Measurements from ENCODE around the gene CFAP410. TPM values are rescaled to one million over a fixed set of nuclear protein-coding genes. Genes with fewer than 3 reads are reported as not detected.
"Not testable (repeated sequence)": the region's sequence is repeated elsewhere in the genome, so short reads cannot be mapped to it uniquely, and the experiment has no call there.

Gene CFAP410
- polyA plus RNA-seq, 10 donors, result 10.5 to 20.6 (median 15.3) TPM

DNA sequence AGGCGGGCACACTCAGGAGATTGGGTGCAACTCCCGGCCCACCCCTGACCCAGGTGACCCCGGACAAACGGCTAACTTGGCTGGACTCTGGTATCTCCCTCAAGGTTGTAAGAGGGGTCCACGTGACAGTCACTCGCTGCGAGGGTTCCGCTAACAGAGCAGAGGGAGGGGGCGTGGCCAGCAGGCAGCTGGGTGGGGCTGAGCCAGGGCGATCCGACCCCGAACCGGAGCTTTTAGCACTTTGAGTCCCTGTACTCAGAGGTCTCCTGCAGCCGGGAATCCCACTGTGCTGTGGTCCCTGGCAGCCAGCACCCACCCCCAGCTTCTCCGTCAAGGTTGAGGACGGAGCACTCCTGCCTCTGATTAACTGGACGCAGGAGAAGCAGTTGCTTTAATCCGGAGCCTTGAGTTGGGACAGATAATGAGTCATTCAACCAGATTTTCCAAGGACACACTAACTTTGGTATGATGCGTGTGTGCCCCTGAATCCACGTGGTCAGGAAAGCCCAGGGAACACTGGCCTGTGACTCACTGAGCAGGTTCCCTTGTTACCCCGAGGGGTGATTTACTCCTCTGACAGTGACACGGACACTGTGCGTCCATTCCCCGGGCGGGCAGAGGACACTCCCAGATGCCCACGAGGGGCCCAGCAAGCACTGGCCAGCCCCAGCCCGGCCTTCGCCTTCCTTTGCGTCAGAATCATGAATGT lies 31.0 kb upstream of the CFAP410 start:
- DNase-seq, result no peak

DNA sequence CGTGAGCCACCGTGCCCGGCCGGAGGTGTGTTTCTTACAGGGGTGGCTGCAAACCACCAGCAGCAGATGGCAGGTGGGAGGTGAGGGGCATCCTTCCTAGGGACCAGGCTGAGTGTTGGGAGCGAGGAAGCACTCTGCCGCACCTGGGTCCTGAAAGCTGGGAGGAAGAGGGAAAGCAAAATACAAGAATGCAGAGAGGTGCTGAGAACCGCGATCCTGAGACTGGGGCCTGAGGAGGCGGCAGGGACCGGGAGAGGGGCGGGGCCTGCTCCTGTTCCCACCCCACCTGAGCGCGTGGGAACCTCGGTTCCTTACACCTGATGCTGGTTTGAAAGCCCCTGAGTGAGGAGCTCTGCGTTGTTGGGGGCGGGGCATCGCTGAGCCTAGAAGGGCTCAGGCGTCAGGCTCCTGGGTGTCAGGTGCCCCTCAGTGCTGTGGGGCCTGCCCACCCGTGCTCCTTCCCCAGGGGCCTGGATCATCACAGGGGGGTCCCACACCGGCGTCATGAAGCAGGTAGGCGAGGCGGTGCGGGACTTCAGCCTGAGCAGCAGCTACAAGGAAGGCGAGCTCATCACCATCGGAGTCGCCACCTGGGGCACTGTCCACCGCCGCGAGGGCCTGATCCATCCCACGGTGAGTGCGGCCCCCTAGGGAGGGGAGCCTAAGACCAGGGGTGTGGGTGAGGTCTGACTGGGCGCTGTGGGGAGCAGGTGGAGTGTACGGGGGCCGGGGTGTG lies 29.7 kb upstream of the CFAP410 start:
- no peak for DNase-seq

DNA sequence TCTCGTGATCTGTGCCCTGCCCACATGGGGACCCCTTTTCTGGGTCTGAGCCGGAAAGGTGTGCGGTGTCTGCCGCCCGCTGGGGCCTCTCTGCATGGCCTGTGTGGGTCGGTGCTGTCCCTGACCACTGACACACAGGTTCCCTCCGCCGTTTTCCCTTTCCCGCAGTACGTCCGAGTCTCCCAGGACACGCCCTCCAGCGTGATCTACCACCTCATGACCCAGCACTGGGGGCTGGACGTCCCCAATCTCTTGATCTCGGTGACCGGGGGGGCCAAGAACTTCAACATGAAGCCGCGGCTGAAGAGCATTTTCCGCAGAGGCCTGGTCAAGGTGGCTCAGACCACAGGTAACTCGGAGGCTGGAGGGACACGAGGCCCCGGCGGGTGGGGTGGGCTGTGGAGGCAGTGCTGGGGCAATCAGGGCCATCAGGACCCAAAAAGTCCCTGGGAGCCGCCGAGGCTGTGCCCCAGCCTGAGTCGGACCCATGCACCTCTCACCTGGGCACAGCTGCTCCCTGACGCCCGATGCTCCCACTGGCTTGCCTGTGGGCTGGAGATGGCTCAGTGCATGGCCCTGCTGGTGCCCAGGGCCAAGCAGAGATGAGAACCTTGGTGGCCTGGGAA lies 27.5 kb upstream of the CFAP410 start:
- DNase-seq, result no peak

DNA sequence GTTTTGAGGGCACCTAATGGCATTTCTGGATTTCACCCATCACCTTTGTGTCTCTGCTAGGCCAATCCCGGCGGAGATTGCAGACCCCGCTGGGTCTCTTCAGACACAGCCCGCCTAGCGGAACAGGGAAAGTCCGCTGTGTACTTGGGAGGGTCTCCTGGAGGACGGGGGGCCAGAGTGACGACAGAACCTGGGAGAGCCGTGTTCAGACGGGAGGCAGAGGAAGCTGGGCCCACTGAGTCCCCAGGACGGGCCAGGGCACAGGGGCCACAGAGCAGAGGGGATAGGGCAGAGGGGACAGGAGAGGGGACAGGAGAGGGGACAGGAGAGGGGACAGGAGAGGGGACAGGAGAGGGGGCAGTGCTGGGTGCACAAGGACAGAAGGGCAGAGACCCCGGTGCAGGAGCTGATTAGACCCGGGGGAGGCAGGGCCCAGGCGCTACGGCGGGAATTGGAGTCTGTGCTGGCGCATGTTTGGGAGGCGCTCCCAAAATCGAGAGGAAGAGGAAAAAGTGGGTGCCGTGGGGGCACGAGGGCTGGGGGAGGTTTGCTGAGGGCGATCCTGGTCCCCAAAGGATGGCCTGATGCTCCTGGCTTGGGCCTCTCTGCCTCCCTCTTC lies 26.9 kb upstream of the CFAP410 start:
- DNase-seq, result no peak

DNA sequence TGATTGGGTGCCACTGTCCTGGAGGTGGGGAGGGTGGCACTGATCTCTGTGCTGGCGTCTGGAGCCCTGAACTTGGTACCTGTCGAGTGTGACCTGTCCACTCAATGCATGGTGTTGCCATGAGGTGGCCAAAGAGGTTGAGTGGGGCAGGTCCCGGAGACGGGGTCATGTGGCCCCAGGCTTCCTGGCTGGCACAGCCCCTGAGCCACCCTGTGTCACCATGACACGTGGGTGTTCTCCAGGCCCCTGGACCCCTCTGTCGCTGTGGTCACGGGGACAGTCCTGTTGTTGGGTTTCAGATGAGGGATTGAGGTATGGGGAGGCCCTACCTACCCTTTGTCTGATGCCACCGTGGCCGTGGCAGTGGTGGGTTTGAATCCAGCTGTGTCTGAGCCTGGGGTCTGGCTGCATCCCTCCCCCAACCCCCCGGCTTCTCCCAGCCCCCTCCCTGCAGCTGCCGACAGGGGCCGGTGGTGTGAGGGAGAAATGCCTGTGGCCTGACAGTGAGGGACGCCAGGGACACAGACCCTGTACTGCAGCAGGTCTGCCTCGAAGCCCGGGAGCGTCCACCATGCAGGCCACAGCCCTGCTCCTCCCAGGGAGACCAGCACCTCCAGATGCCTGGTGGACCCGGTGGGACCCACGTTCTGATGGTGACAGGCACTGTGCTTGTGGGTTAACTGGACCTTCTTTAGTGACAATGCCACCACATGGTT lies 26.2 kb upstream of the CFAP410 start:
- no peak for DNase-seq

DNA sequence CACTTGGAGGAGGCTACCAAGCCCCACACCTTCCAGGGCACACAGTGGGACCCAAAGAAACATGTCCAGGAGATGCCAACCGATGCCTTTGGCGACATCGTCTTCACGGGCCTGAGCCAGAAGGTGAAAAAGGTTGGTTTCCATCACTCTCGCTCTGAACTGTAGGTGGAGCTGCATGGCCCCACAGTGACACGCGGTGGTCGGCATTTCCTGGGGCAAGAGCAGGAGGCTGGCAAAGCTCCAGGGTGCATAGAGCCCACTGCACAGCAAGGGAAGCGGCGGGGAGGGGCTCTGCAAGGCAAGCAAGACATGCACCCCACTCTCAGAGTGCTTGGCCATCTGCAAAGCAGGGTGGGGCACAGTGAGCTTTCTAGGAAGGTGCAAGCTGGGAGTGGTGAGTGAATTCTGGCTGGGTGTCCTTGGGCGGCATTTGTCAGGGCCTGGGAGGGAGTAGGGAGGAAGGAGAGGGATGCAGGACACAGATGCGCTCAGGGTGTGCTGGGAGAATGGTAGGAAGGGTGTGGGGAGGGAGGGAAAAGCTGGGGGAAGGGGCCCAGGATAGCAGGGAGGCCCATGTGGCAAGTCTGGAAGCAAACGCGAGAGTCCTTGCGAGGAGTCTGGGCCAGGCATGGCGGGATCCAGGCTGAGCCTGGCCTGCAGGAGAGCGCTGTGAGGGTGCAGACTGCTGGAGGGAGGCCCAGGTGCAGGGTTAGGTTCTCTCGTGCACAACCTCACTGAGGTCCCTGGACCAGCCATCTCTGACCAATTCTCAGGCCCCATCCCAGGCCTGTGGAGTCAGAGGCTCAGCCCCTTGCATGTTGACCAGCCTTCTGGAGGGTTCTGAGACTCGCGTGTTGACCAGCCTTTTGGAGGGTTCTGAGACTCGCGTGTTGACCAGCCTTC lies 25.2 kb upstream of the CFAP410 start:
- DNase-seq, result no peak

DNA sequence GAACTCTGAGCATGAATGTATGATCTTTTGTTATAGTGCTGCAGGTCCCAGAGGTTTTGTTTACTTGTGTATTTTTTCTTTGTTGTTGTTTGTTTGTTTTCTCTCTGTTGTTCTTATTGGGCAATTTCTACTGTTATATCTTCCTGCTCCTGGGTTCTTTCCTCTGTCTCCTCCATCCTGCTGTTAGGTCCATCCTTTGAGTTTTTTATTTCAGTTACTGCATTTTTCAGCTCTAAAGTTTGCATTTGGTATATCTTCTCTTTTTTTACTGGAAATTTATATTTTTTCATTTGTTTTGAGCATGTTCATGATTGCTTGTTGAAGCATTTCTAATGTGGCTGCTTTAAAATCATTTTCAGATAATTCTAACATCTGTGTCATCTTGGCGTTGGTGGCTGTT lies 24.1 kb upstream of the CFAP410 start:
- DNase-seq, result no peak

DNA sequence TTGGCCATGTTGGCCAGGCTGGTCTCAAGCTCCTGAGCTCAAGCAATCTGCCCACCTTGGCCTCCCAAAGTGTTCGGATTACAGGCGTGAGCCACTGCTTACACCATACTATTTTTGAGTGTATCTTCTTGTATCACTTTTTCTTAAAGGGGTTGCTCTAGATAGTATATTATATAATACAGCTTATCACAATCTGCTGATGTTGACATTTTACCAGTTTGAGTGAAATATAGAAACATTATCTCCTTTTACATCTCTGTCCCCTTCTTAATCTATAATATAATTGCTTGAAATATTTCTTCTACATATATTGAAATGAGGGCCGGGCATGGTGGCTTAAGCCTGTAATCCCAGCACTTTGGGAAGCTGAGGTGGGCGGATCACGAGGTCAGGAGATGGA lies 22.7 kb upstream of the CFAP410 start:
- DNase-seq, result not testable (repeated sequence)

DNA sequence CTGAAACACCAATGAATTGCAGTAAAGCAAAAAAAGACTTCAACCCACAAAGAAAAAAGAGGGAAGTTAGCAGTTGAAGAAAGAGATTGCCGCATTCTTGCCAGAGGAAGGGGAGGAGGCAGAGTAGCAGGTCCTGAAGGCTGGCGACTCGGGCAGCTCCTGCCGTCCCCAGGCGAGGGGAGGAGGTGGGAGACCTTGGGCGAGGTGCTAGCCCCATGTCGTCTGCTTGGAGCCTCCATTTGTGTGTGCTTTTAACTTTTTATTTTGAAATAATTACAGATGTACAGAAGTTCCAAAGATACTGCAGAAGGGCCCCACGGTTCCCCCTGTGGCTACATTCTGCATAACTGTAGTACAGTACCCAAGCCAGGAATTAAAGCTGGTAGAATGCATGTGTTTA lies 21.0 kb upstream of the CFAP410 start:
- no peak for DNase-seq

DNA sequence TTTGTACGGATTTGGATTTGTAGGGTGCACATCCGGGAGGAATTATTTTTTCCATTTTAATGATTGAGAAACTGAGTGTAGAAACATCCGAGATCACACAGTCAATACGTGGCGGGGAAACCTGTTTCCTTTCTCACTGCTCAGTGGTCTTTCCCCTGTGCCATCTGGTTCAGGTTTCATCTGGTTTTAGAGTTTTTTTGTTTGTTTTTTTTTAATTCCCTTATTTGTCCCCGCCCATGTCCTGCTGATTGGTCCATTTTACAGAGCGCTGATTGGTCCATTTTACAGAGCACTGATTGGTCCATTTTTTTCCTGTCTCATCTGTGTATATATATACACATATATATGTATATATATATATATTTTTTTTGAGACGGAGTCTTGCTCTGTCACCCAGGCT lies 20.2 kb upstream of the CFAP410 start:
- no peak for DNase-seq

DNA sequence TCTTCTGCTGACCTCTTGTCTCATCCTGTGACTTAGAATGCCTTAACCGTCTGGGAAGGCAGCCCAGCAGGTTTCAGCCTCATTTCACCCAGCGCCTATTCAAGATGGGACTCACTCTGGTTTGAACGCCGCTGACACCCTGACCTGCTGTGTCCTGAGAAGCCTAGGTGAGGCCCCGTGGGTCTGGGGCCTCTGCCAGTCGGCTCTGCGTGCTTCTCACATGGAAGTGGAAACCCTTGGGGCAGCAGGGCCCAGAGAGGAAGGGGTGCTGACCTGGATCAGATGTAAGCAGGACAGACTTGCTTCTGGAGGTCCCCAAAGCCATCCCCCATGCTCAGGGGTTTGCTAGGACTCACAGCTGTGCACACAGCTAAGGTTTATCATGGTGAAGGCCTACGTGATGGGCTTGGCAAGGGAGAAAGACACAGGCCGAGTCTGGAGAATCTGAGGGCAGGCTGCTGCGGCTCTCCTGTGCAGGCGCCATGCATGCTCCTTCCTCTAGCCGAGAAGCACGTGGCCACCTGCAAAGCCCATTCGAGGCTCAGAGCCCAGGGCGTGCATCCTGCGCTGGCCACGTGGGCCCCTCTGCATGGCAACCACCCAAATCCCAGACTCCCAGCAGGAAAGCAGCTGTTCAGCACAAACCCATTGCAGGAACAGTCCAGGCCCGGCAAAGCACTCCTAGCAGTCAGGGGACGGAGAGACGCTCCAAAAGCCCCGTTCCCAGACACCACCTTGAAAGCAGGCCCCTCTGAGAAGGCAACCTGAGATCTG lies 18.1 kb upstream of the CFAP410 start:
- DNase-seq, result peak in 1 of 3 donors; percentile 68

DNA sequence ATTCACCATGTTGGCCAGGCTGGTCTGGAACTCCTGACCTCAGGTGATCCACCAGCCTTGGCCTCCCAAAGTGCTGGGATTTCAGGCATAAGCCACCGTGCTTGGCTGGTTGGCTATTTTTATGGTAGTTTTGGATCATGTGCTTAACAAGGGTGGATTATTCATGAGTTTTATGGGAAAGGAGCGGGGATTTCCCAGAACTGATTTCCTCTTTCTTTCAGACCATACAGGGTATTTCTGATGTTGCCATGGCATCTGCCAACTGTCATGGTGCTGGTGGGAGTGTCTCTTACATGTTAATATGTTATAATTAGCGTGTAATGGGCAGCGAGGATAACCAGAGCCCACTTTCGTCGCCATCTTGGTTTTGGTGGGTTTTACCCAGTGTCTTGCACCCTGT lies 17.4 kb upstream of the CFAP410 start:
- no peak for DNase-seq

DNA sequence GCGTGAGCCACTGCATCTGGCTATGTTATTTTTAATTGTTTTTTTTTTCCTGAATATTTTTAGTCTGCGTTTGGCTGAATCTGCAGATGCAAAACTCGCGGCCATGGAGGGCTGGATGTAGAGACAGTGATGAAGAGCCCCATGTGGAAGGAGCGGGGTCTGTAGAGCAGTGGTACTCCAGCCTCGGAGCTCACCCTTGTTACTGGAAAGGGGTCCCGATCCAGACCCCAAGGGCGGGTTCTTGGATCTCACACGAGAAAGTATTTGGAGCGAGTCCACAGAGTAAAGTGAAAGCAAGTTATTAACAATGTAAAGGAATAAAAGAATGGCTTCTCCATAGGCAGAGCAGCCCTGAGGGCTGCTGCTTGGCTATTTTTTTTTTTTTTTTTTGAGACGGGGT lies 17.0 kb upstream of the CFAP410 start:
- DNase-seq, result peak in 1 of 3 donors; percentile 41

DNA sequence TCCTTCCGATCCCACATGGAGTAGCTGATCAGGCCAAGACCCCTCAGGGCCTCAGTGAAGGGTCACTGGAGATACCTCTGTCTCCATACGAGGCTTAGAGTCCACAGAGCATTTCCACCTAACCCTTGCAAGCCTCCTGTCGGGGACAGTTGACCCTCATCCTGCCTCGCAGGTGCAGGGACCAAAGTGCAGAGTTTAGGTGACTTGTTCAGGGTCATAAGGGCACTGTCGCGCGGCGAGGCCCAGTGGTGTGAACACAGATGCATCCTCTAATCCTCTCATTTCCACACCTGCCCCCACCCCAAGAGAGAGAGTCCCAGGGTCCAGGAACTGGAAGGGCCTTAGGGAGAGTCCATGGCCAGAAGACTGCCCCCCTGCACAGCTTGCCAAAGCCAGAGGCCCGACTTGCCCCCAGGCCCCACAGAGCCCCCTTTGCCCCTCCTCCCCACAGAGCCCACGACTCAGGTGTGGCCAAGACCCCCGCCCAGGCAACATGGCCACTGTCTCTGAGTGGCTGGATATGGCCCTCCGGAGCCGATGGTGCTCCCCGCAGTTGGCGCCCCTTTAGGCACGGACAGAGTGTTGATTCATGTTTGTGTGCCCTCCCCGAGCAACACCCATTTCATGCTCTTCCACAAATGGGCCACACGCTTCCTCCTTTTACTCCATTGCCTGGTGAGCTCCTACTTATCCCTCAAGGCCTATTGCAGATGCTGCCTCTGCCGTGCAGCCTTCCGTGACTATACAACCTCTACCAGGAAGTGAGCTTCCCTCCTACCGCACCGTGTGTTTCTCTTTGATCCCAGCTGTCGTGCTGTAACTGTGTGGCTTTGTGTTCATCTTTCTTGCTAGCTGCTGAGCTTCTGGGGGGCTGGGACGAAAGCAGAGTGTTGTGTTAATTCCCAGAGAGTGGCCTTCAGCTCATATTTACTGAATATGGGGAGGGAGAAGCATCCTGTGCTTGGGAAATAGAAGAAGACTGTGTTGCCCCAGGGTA lies 15.9 kb upstream of the CFAP410 start:
- DNase-seq, result no peak

DNA sequence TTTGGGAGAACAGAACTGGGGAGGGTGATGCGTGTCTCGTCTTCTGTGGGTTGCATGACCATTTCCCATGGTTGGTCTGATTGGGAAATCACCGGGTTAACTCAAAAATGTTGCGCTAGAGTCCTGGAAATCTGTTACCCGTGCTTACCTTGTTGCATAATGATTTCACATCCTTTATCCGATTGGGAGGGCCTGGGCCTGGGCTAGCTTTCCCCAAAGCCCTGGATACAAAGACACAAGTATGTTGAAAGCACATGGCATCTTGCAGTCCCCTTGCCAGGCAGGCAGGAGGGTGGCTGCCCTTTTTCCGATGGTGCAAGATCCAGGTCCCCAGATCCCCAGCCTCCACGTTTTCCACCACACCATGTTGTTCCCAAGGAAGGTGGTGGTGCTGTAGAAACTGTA lies 14.8 kb upstream of the CFAP410 start:
- DNase-seq, result peak in 1 of 3 donors; percentile 63

DNA sequence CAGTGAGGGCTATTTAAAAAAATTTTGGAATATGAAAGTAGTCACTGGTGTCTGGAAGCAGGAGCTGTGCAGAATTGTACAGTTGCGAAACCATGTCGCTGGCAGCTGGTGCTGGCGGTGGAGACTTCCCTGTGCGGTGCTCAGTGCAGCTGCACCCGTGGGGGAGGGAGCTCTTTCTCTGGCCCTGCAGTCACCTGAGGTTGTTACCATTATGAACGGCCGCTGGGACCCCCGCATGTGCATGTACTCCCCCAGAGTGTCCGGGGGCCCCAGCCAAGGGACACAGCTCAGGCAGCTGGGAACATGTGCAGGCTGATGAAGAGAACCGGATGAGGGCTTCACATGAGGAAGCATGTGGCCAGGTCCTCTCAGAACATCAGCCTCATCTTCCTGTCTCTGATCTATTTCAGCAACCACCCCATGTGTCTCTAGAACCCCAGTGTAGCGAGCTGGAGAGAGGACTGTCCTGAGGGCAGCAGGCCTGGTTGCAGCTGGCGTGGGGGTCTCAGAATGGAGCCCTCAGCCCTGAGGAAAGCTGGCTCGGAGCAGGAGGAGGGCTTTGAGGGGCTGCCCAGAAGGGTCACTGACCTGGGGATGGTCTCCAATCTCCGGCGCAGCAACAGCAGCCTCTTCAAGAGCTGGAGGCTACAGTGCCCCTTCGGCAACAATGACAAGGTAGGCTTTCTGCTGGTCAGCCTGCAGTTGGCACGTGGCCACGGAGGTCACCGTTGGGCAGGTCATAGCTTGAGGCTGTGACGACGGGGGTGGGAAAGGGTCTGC lies 14.2 kb upstream of the CFAP410 start, which contains the start of gene TRPM2:
TSS of gene TRPM2 (plus strand) at position 431 of the 780 bp plus-strand sequence. CDS start at position 511, 80 bp downstream.
- DNase-seq, result peak in 2 of 3 donors; percentile 66 to 93

DNA sequence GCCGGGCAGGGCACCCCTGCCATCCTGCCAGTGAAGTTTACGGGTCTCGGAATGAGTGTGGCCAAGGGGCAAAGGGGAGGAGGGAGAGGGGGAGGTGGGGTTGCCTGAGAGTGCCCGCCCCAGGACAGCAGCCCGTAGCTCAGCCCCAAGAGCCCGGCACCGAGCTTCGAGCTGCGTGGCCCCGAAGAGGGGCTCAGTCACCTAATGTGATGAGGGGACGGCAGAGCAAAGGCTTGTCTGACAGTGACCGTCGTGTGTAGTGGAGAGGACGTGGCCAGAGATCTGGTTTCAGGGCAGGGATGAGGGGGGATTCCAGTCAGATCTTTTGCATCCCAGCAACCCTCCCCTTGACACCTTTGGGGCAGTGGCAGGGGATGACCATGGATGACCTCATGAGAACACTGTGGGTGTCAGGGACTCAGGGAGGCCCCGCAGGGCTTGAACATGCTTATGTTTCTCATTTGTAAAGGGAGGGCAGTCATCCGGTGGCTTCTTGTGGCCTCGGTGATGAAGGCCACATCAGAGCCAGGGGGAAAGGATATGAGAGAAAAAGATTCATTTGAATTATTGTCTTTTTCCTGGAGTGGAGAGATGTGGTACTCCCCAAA lies 13.2 kb upstream of the CFAP410 start:
- DNase-seq, result no peak

Measured in muscle of back (tissue), 11 donors.